ENCODE data around the gene FHIT.

Gene FHIT

GRCh38 chr3:60536420-60536819, 714.8 kb downstream of the FHIT start:
- no peak for DNase-seq

GRCh38 chr3:60531759-60532158, 719.5 kb downstream of the FHIT start:
- DNase-seq, result no peak

DNA sequence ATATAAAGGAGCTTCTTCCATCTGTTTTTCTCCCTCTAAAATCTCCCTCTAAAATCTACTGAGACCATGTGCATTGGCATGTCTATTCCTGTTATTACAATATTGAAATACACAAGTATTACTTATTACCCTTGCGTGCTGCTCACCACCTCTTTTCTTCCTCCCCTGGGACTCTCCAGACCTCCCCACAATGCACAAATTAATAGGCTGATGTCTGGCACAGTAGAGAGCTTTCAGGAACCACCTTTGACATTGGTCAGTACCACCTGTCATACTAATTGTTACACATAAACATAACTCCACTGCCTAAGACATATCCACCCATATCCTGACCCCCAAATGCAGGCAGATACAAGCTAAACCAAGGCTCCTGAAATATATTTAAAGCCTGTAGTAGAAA, 722.6 kb downstream of the FHIT start:
- no peak for DNase-seq

GRCh38 chr3:60523536-60523935, 727.7 kb downstream of the FHIT start:
- no peak for DNase-seq

GRCh38 chr3:60517134-60517533, 734.1 kb downstream of the FHIT start:
- DNase-seq, result no peak

DNA sequence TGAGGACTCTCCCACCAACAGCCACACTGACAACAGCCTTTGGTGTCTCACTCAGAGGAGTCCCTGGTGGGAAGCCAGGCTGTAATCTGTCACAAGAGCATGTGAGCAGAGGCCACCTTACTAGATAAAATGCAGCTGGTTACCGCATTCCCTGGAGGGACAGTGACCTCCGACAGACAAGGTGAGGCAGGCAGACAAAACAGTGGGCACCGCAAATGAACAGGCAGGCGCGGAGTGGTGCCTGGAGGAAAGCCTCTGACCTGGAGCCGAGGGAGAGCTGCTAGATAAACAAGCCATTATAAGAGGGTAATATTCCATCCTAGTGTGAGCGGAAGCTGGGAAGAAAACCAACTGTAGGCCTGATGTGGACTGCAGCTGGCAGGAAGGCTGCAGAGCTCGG, 736.4 kb downstream of the FHIT start:
- DNase-seq, result no peak

- DNase-seq, result no peak
Measured at GRCh38 chr3:60514085-60514649, 737.1 kb downstream of the FHIT start.

DNA sequence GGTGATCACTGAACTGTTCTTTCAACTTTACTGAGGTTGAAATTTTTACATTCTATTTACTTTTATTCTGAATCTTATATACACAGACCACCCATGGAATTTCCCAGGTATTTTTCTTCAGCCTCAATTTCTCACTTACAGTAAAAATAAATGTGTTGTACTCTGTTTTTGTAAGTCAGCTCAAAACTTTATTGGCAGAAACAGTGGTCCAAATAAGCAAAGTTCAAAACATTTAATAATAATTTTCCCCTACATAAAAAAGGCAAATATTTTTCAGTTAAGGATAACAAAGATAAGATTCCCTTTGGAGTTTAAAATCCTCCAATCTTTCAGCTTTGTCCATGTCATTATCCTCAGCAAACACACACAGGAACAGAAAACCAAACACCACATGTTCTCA, 738.0 kb downstream of the FHIT start:
- no peak for DNase-seq

- no peak for DNase-seq
Measured at GRCh38 chr3:60512506-60512905, 738.7 kb downstream of the FHIT start.

GRCh38 chr3:60509471-60509870, 741.8 kb downstream of the FHIT start:
- DNase-seq, result no peak

DNA sequence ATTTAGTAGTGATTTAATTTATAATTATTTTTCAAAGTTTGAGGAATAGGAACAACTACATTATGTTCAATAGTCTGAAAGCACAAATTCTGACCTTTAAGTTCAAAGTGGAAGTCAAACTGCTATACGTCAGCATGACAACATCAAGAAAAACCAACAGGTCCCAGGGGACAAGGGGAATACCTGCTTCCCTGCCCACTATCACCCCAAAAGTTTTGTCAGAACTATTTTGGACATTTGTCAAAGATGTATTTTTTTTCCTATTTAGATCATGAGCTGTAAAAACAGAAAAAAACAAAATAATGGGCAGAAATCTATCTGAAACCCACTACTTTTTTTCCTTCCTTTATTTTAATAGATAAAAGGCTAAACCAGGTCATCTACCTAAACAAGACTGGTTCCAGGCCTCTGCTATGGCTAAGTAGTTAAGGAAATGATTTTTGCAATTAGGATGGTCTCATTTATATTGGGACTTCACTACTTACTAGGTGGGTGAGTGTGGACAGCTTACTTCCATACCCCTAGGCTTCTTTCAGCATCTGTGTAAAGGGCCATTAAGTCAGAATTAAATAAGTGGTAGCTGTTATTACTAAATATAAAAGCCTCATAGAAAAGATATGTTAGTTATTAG, 746.3 kb downstream of the FHIT start:
- peak in 1 of 2 donors; percentile 4 for DNase-seq

- DNase-seq, result no peak
Measured at GRCh38 chr3:60501314-60501713, 749.9 kb downstream of the FHIT start.

DNA sequence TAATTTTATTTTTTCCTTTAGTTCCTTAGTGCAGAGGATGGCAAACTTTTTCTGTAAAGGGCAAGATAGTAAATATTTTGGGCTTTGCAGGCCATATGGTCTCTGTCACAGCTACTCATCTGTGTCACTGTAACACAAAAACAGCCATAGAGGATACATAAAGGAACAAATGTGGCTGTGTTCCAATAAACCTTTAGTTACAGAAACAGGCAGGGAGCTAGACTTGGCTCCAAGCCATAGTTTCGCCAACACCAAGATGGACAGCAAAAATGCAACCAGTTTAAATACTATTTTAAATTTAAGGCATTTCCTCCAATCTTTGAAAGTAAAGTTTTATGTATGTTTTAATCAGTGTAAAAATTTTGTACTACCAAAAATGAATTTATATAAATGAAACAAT, 753.4 kb downstream of the FHIT start:
- no peak for DNase-seq

GRCh38 chr3:60490992-60491391, 760.3 kb downstream of the FHIT start:
- DNase-seq, result no peak

DNA sequence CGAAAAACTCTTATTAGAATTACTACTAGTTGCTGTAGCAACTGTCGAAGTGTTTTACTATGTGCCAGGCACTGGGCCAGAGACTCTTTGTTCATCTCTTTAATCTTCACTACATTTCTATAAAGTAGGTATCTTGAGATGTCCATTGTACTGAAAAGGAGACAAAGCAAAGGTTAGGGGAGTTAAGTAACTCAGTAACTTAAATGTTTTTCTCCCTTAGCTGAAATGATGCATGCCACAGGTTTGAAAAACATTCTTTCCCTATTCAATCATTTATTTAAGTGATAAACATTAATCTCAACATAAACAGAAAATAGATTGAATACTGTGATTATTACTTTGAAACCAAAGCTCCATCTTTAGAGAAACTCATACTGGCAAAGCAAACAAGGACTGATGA, 776.2 kb downstream of the FHIT start:
- no peak for DNase-seq

DNA sequence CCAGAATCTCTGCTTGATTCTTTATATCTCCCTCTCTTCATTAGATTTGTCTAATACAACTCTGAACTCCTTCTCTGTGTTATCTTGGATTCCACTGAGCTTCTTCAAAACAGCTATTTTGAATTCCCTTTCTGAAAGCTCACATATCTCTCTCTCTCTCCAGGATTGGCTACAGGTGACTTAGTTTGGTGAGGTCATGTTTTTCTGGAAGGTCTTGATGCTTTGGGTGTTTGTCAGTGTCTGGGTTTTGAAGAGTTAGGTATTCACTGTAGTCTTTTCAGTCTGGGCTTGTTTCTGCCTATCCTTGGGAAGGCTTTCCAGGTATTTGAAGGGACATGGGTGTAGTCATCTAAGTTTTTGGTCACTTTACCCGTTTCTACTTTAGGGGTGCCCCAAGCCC, 781.8 kb downstream of the FHIT start:
- no peak for DNase-seq

GRCh38 chr3:60463685-60464084, 787.6 kb downstream of the FHIT start:
- DNase-seq, result no peak

DNA sequence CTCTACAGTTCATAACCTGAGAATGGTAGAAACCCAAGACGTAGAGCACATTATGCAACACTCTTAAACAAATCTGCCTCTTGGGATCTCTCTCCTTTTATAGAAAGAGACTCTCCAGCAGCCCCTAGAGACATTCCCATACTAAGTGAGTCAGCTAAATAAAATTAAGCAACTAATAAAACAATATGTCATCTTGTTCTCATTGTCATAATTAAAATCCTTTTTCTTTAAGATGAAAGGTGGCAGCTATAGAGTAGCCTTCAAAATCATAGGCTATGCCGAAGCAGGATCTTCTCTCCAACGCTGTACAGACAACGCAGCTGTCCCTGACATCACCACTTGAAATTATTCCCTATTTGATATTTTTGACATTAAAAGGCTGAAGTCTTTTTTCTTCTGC, 790.0 kb downstream of the FHIT start:
- no peak for DNase-seq

- DNase-seq, result no peak
Measured at GRCh38 chr3:60456180-60456579, 795.1 kb downstream of the FHIT start.

DNA sequence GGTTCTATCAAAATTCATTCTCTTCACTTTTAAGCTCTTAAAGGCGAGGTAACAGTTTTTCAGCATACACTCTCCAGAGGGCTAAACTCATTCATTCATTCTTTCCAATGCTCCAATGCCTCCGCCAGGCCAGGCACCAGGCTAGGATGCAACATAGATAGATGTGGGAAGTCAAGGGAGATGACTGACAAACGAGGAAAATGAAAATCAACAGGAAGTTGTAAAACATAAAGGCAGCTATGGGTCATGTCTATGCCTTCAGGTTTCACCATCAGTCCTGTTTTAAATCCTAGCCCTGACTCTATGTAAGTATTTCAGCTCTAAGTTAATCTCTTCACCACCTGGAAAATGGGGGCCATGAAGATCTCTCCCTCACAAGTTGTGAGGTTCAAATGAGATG, 797.9 kb downstream of the FHIT start:
- DNase-seq, result no peak

GRCh38 chr3:60448696-60449095, 802.6 kb downstream of the FHIT start:
- no peak for DNase-seq

DNA sequence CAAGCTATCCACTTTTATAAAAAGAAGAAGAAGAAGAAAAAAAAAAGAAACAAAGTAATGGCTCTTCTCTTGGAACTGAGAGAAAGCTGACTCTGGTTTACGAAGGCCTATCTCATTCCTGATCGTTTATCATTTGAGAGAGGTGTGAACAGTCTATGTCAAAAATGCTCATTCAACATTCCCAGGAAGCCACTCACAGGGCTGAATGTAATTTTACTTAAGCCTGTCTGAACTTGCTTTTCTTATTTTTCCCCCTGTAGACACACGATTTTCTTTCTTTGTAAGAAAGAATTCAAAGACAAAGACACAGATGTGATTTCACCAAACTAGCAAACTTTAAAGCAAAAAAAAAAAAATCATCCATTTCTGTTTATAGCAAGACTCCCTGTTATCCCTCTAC, 805.8 kb downstream of the FHIT start:
- DNase-seq, result no peak

GRCh38 chr3:60444898-60445437, 806.3 kb downstream of the FHIT start:
- no peak for DNase-seq

- DNase-seq, result no peak
Measured at GRCh38 chr3:60440869-60441268, 810.4 kb downstream of the FHIT start.

All from CD4-positive, alpha-beta T cell treated with Interleukin-1 beta for 1 hour (primary cell).